Occipital lobe (tissue), 2 donors: ENCODE data around the gene ANO2. TPM values are rescaled to one million over a fixed set of nuclear protein-coding genes. Genes with fewer than 3 reads are reported as not detected.

Experiments used
- DNase-seq: peaks from one replicate; lab custom pipeline; 2025; lab: John Stamatoyannopoulos, UW
- total RNA-seq: library from RNA; depleted of rRNA; stranded (reverse); fragments of >200 nt; gene quantifications from one replicate; pipeline ENCODE4 v1.2.3, GENCODE V29; 2014

Gene ANO2
- total RNA-seq, 1 donor from 2014 or later: 3.6 TPM

DNA sequence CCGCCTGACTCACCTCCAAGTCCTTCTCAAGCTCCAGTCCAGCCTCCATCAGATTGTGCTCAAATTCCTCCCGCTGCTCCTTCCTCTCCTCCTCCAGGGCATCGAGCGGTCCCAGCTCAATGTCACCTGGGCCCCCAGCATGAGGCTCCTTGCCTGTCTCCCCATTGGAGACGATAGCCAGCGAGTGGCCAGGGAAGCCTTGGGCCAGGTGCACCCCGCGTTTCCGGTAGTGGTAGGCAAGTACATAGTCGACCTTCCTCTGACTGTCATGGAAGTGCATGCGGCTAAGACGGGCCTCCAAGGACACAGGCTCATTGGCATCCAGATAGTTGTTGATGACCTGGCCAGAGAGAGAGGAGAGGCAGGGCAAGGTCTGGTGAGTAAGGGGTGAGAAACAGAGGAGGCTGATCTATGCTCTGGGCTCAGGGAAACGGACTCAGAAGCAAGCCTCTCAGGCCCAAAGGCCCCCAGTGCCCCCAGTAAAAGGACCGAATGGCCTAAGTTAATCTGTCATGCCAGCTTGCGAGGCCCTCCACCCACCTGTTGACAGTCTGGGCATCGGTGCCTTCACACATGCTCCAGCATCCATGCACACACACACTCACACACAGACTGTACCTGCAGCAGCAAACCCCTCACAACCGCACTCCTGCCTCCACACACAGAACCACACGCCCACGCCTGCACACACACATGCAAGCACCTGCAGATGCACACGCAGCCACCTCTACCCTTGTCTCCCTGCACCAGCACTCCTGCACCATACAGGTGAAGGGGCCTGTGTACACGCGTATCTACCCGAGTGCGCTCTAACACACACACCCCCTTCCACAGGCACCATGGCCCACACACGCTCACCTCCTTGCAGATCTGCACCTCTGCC, 23.8 kb downstream of the ANO2 start:
- DNase-seq: no peak

DNA sequence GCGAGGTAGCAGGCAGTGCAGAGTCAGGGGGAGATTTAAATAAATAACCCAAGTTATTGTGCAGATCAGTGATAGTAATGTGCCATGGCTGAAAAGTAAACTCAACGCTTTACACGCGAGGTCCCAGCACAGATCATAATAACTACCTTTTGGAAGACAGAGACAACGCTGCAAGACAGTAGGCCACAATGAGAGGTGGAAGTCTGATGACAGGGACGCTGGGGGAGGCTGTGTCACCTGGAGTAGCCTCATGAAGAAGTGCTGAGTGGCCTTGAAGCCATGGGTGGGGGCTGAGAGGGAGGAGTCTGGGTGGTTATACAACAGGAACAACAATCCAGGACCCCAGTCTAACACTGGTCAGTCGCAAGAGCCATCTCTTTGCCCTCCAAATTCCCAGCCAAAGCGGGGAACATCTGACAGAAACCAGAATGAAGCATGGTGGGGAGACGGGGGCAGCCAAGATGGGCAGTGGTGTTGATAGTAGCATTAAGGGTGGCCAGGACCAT, 28.2 kb downstream of the ANO2 start:
- DNase-seq: no peak

GRCh38 chr12:5915511-5915910, 29.5 kb downstream of the ANO2 start:
- DNase-seq: no peak

DNA sequence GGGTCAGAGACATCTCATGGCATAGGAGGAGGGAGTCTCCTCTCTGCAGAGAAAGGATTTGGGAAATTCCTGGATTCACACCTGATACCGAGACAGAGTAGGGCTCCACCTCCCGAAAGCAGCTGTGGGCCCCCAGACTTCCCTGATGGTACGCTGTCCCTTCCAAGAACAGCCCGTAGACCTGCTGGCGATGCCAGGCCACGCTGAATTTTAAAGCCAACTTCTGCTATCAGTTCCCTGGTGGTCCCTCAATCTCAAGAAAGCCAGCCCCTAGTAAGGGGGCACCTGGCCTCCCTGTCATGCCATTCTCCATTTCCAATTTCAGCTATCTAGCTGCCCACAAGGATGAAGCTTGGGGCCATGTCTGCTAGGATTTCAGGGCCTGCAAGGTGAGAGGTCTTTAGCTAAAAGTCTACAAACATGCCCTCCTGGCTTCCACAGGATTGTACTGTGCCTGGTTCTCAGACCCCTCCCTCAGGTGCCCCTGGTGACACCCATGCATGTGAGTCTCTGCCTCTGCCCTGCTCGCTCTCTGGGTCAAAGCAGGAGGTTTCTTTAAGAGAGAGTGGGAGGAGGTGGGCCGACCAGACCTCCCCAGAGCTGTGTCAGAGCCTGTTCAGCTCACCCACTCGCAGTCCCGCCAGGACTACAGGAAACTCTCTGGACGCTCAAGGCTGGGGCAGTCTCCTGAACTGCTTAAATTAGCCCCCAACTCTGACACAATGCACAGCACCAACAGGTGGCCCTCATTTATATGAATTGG, 30.5 kb downstream of the ANO2 start:
- no peak for DNase-seq

- no peak for DNase-seq
Measured at GRCh38 chr12:5913387-5913786, 31.7 kb downstream of the ANO2 start.

DNA sequence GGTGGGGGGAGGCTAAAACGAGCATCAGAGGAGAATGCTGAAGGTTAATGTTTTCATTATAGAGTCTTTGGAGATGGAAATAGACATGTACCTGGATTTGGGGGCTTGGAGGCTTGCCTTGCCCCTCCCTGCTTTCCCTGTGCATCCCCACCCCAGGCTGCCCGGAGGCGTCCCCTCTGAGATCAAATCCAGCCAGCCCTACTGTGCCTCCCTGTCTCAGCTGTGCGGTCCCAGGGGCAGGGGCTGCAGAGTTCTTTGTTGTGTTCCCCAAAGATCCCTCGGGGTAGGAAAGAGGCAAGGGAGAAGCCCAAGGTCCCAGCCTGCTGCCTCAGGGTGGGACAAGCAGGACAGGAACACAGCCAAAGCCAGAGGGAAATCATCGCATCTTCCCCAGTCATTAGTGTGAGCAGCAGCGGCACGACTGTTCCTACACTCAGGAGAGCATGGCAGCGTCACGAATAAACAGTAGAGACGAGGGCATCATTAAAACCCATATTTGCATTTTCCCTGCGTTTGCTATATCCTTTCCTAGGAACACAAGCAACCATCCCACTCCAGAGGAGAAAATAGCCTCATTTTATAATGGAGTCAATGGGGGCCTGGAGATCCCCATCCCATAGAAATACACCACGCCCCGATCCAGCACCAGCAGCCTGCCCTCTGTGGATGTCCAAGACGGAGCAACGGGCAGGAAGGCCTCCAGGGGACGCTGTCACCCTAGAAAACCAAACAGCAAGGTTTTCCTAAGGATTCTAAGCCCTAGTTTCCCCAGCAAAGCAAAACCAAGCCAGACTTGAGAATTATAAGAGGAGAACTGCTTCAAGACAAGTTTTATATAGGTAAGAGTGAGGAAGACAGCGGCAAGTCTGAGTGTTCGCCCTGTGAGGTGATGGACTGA, 32.4 kb downstream of the ANO2 start:
- DNase-seq: no peak

GRCh38 chr12:5912011-5912410, 33.0 kb downstream of the ANO2 start:
- DNase-seq: no peak

DNA sequence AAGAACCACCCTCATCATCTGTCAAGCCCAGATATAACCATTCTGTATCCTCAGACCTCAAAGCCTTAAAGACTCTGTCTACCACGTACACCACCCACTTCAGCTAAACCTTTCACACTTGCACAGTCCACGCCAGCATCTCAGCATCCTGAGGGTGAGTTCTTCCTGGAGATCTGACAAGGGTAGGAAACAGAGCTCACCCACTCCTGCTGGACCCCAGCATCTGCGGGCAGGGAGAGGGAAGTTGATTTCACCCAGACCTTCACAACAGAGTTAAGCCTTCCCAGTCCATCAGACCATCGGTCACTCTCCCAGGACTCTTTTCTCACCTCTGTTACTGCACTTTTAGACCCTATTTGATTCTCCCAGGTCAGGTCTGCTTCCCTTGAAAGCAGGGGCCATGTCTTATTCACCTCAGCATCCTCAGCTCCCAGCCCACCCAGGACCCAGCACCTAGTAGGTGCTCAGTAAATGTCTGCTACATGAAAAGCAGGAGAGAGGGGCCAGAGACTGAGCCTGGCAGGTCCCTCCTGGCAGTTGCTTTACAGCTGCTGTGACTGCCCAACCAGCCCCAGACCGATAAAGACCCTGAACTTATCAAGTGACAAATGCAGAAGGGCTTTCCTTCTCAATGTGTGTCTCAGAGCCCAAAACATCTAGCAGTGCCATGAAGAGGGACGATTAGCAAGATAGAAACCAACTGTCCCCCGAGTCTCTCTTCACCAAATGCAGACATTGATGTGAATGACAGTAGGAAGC, 34.1 kb downstream of the ANO2 start:
- no peak for DNase-seq

- DNase-seq: no peak
Measured at GRCh38 chr12:5909560-5909959, 35.5 kb downstream of the ANO2 start.

GRCh38 chr12:5908251-5908650, 36.8 kb downstream of the ANO2 start:
- no peak for DNase-seq

DNA sequence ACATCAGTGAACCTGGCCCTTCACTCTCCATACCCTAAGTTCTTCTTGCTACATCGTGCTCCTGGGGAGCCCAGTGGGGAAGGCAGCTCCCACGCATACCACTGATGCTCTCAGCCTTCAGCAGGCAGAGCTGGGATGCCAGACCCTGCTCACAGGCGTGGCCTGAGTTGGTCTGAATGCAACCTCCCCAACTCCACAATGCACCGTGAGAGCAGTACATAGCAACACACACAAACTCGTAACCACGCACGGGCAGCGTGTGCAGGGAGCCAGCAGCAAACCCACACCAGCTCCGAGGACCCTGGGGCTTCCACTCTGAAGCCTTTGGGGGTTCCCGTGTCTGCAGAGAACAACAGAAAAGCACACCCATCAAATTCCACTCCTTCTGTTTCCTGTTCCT, 37.3 kb downstream of the ANO2 start:
- DNase-seq: no peak

DNA sequence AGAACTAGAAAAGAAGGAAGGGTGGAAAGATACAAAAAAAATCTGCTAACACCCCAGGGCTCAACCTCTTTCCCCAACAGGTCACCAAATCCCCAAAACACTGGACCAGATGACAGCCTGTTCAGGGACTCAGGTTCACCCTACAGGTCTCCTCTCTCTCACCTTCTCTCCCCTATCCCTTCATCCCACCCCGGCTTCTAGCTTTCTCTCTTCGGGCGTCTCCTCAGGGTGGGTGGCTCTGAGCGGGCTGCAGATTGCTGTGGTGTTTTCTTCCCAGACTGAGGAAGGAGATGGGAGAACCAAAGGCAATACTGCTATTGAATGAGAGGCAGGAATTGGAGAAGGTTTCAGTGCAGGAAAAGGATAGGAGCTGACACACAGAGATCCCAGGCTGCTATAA, 39.3 kb downstream of the ANO2 start:
- no peak for DNase-seq

- no peak for DNase-seq
Measured at GRCh38 chr12:5904969-5905368, 40.1 kb downstream of the ANO2 start.

DNA sequence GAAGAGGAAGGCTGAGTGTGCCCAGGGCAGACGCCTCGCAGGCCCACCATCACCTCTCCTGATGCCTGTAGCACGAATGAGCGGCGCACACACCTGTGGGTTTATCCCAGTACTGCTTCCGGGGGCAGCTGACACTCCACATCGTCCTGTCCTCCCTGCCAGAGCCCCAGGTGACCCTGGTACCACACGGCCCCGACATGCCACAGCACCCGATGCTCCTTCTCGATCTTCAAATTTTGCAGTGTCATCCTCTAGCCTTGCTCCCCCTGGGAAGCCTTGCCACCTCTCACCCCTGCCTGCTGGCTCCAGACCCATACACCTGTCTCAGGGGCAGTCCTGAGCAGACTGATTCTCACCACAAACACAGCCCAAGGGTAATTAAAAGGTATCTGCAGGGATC, 40.6 kb downstream of the ANO2 start:
- DNase-seq: no peak

DNA sequence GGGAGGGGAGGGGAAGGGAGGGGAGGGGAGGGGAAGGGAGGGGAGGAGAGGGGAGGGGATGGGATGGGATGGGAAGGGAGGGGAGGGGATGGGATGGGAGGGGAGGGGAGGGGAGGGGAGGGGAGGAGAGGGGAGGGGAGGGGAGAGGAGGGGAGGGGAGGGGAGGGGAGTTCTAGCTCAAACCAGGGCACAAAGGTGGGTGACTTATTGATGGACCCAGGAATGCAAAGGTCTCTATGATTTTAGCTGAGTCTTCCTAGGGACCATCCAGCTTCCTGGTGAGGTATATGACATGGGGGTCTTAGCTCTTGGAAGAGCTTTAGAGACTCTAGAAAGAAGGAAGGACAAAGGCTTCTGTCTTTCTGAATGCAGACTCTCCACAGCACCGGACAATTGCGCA, 42.3 kb downstream of the ANO2 start:
- no peak for DNase-seq

GRCh38 chr12:5901416-5901815, 43.6 kb downstream of the ANO2 start:
- DNase-seq: no peak

- no peak for DNase-seq
Measured at GRCh38 chr12:5900533-5901205, 44.4 kb downstream of the ANO2 start.

GRCh38 chr12:5900076-5900475, 45.0 kb downstream of the ANO2 start:
- DNase-seq: no peak

DNA sequence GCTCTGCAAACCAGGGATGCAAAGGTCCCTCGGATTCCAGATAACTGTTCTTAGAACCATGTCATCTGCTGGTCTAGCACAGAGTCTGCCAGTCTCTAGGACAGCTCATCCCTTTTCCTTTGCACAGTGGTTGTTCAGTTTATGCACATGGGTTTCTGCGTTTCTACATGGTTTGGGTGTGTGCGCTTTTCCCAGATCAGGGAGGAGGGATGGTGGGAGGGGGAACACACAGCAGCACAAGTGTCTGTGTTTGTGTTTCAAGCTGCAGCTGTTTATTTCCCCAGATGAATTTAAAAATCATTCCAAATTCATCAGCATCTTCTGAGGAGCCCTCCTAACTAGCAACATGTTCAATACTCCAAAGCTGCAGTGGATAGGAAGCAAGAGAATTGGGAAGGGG, 45.4 kb downstream of the ANO2 start:
- DNase-seq: no peak

- no peak for DNase-seq
Measured at GRCh38 chr12:5898874-5899273, 46.2 kb downstream of the ANO2 start.
